ENCODE data around the gene MPRIP.

MPRIP gene

DNA sequence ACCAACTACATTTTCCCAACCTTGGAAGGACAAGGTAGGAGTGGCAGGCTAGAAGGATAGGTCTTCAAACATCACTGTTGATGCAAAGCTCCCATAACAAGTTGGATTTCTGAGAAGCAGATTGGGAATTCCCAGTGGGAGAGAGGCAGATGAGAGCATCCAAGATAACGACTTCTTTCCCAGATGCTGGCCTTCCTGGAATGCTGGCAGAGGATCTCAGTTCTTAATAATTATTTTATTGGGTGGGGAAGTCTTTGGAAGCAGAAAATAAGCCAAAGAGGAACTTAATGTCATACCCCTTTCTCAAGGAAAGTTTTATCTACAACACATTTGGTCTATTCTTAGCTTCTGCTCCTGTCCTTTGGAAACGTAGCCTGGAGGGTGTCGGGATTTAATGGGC, 64.5 kb downstream of the MPRIP start:
- in situ Hi-C loops (cut with MboI; ENCODE audit: low sequenced_read_pairs): no loop called here

DNA sequence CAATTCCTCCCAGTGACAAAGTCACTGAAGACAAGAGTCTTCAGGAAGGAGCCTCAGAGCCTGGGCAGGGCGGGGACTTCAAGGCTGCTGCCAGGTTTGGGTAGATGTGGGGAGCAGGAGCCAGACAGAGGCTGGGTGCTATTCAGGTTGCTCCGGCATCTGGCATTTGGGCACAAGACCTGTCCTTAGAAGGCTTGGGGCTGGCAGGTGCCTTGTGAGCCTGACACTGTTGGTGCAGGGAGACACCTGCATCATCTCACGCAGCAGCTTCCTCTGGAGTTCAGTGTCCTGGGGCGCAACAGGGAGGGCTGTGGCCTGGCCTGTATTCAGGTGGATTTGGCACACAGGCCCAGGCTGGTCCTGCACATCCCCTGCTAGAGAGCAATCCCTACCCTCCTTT, 65.0 kb downstream of the MPRIP start:
- in situ Hi-C loops (cut with MboI; ENCODE audit: low sequenced_read_pairs): no loop called here

DNA sequence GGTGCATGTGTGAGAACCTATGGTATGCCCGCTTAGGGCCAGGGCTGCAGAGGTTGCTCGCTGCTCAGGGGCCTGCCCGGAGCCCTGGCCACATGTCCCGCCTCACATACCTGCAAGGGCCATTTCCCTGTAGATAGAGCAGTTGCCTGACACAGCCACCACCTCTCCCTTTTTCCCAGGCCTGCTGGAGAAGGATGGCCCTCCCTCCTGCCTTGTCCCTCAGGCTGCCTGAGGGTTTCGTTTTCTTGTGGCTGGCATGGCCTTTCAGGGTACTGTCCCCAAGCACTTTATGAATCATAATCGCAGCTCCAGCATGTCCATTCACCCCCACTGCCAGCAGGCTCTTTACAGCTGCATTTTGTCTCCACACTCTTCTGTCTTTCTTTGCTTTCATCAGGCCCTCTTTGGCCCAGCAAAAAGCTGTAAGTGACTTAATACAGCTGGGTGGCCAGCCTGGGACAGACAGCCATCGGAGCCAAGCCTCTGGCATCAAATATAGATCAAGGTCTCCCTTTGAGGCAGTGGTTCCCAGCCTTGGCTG, 65.7 kb downstream of the MPRIP start:
- in situ Hi-C loops (cut with MboI; ENCODE audit: low sequenced_read_pairs): no loop called here

DNA sequence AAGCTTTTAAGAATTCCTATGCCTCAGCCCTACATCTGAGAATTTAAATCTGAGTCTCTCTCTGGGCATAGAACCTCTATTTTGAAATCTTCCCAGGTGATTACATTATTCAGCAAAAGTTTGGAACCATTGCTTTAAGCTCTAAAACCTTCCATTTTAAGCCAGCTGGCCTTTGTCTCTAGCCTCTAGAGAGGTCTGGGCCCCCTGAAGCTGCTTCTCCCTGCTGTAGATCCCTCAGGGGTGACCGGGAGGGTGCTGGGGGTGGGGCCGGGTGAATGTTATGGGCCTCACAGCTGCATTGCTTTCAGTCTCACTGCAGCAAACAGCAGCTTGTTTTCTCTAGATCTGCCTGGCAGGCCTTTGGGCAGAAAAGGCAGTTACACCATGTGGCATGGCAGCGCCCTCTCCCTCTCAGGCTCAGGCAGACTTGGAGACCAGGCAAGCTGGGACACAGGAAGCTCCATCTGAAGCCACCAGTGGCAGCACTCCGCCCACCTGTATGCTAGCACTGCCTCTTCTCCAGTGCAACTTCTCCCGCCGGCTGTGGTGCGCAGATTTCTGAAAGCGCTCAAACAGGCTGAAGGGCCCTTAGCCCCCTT, 66.3 kb downstream of the MPRIP start:
- in situ Hi-C loops (cut with MboI; ENCODE audit: low sequenced_read_pairs): no loop called here

DNA sequence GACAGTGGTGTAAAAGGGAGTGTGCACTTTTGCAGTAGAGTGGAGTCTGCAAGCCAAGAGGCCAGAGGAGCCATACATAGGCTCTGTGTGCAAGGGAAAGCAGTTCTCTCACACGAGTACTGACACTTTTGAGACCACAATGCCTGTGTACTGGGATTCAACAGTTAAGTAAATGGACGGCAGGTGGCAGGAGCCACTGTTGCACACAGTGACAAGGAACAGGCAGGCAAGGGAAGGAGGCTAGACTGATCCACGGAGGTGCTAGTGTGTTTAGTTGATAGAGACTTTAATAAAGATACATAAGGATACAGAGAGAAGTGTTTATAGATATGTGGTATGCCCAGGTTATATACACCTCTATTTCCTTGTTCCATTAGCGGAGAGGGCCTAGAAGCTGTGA, 67.0 kb downstream of the MPRIP start:
- in situ Hi-C loops (cut with MboI; ENCODE audit: low sequenced_read_pairs): no loop called here

DNA sequence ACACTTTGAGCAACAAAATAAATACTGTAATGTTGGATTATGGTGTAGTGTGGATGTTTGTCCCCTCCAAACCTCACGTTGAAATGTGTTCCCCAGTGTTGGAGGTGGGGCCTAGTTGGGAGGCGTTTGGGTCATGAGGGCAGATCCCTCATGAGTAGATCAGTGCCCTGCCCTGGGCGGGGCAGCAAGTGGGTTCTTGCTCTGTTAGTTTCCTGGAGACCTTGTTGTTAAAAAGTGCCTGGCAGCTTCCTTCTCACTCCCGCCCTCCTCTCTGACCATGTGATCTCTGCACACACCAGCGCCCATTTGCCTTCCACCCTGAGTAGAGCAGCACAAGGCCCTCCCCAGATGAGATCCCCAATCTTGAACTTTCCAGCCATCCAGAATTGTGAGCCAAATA, 67.7 kb downstream of the MPRIP start:
- in situ Hi-C loops (cut with MboI; ENCODE audit: low sequenced_read_pairs): no loop called here

DNA sequence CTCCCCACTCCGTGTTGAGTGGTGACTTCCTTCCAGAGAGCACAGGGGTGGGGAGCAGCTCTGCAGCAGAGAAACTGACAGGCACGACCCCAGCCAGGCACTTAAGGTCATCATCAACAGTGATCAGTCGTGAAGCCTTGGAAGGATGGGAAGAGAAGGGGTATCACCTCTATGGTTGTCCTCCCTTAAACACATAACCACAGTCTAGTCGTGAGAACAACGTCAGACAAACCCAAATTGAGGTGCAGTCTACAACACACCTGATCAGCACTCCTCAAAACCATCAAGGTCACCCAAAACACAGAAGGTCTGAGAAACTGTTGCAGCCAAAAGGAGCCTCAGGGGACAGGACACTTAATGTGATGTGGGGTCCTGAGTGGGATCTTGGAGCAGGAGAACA, 68.3 kb downstream of the MPRIP start:
- in situ Hi-C loops (cut with MboI; ENCODE audit: low sequenced_read_pairs): no loop called here

DNA sequence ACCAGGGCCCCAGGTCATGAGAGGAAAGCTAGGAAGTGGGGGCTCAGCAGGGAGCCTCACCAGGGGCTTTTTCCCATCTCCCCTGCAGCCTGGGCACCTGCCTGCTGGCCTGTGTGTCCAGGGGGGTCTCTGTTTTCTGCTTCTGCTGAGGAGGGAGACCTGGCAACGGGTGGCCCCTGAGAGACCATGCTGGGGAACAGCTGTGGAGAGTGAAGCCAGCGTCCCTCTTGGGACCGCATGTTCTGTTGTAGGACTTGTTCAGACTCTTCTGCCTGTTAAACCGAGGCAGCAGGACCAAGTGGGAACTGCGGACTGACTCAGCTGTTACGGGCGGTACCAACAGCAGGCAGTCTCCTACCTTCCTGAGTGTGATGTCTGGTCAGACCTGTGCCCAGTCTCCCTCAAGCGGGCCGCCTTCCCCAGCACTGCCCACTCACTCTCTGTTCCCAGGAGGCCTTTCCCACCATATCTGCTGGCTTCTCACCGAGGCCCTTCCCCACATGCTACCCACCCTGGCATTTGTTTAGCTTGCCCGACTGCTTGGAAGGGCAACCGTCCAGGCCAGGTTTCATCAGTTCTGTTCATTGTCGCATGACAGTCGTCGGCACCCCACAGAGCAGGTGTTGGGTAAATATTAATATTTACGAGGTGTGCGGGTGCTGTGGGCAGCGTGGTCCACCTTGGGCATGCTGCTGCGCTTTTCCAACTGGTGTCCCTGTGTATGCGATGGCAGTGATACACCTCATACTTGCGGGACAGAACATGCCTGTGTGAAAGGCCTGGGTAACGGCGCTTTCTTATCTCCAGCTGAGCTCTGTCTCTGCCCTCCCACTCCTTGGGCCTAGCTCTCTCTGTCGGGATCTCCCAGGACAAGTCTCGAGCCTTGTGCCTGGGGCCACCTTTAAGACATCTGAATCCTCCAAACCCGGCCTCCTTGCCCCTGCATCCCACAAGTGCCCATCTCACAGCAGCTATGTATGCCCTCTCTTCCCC, 69.4 kb downstream of the MPRIP start:
- in situ Hi-C loops (cut with MboI; ENCODE audit: low sequenced_read_pairs): no loop called here

DNA sequence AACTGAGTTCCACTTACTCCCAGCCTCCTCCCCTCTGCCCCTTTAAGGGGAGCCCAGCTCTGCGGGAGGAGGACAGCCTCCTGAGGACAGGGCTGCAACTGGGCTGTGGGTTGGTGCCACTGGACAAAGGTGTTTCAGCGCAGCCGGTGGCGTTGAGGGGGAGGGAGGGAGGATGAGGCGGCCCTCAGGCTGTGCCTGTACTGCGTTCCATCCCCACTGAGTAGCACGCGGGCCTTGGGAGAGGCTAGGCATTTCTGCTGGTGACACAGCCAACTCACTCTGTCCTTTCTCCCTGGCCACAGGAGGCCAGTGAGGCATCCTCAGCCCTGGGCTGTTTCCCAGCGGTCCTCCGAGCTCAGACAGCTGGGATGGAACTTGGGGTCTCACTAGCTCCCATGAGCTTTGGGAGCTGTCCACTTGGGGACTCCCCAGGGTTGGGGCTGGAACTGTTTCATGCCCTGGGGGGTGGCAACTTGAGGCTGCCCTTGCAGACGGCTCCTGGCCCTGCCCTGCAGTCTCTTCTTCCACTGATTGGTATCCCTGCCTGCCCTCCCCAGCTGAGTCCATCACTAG, 70.5 kb downstream of the MPRIP start:
- in situ Hi-C loops (cut with MboI; ENCODE audit: low sequenced_read_pairs): no loop called here

DNA sequence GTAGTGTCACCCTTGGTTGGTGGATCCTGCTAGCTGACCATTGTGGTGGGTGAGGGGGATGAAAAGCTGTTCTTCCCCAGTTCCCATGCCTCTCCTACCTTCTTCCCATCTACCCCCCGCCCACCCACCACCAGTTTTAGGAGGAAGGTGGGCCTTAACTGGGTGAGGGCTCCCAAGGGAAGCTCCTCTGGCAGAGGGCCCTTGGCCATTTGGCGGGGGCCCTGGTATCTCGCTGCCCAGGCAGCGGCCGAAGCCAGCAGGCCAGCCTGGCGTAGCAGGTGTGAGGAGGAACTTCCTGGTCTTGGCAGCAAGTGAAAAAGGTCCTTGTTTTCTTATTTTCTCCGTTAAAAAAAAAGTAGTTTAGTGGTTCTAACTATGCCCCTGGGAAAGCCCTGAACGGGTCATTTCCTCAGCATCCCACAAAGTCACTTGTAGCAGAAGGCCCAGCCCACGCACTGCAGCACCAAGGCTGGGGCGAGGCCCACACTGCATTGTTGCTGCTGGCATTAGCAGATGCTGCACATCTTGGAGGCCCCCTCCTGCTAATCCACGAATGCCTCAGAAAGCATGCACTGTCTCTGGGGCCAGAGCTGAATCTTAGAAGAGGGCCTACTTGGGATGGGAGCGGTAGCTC, 72.5 kb downstream of the MPRIP start:
- in situ Hi-C loops (cut with MboI; ENCODE audit: low sequenced_read_pairs): no loop called here

DNA sequence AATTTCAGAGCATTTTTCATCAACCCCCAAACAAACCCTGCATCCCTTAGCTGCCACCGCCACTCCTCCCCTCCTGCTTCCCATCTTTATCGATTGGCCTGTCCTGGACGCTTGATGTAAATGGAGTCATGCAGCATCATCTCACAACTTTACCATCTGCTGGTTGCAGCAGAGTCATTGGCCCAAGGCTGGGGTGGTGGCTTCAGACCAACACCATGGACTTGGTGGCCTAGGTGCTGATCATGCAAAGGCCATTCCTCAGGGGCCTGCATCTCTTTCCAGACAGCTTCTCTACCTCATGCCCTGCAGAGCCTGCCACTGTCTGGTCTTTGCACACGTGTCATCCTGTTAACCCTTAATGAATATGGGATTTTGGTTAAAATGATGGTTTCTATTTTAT, 73.4 kb downstream of the MPRIP start:
- in situ Hi-C loops (cut with MboI; ENCODE audit: low sequenced_read_pairs): no loop called here

DNA sequence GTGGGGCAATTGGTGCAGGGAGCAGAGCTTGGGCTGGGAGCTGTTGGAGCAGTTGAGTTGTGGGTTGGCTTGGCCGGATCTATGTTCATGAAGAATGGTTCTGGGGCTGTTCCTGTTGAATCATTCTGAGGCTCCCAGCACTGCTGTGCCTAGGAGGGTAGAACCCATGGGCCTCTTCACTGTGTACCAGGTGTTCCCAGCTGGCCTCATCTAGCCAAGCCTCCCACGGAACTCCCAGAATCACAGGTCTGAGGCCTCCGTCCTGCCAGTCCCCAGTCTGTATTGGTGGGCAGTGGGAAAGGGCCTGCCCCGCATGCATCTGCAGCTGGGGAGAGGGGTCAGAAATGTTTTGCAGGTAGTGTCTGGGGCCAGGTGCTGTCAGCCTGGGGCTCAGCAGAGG, 74.1 kb downstream of the MPRIP start:
- in situ Hi-C loops (cut with MboI; ENCODE audit: low sequenced_read_pairs): no loop called here

DNA sequence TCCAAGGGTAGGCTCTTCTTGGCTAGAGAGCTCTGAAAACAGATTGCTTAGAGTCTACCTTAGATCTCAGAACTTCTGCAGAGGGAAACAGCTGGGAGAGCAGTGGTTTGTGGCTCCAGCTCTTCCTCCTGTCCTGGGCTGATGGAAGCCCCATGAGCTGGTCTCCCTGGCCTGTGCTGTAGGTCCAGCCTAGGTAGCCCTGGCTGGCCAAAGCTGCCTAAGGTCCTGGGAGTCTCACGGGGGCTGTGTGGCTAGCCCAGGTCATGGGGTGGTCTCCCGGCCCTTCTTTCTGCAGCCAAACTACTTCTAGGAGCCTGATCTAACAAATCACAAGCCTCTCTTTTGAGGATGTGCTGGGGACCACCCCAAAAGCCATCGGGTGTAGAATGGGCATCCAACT, 75.7 kb downstream of the MPRIP start:
- in situ Hi-C loops (cut with MboI; ENCODE audit: low sequenced_read_pairs): no loop called here

DNA sequence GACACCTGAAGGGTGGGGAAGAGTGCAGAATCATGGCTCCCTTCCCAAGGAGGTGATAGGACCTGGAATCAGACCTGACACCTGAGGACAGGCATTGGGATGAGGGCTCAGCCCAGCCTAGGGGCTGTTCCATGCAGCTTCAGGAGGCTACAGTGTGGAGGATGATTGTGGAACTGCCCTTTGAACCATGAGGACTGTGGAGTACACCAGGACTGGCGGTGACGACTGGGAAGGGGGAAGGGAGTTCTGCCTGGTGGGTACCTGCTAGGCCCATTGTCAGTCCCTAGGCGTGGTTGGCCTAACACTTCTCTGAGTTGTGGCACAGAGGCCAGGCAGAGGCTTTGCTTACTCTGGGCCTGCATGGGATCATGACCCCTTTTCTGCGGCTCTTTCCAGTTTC, 76.1 kb downstream of the MPRIP start:
- in situ Hi-C loops (cut with MboI; ENCODE audit: low sequenced_read_pairs): no loop called here

DNA sequence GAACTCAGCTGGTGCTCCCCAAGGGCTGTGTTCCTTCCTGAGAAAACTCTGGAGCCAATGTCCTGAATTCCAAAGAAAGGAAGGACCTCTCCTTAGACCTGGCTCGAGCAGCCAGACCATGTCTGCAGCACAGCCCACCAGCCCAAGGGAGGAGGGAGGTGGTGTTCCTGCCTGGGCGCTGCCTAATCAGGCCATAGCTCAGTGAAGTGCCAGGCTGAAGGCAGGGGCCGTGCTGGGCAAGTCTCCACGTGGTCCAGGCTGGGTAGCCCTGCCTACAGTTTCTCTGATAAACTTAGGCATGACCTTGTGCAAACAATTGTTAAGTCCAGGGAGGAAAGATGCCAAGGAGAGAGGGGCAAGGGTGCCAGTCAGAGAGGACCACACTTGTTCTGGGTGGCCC, 76.8 kb downstream of the MPRIP start:
- in situ Hi-C loops (cut with MboI; ENCODE audit: low sequenced_read_pairs): no loop called here

DNA sequence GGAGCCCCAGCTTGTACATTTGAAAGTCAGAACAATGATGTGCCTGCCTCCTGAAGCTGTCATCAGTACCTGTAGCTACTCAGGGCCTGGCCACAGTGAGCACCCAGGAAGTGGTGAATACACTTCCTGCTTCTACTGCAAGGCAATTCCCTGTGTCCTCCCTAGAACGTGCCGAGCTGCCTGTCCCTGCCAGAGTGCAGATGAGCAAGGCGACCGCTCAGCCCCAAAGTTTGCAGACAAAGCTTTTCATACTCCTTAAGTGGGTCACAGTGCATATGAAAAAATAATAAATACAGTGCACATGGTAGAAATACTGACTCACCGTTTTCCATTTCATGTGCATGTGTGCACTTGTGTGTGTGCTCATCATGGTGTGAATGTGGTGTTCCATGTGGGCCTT, 77.3 kb downstream of the MPRIP start:
- in situ Hi-C loops (cut with MboI; ENCODE audit: low sequenced_read_pairs): no loop called here

DNA sequence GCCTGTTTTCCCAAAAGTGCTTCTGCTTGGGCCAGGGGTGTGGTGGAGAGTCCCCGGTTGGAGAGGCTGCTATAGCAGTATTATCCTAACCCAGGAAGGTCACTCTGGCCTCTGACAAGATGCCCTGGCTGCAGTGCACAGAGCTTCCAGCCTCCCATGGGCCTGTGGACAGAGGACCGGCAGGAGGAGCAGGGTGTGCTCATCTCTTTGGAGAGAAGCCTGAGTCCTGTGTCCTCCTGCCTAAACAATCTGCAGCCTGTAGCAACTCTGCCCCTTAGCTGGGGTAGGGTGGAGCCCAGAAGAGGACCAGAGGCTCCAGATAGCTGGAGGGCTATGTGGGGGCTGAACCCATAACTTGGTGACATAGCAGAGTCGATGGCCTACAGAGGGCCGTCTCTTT, 78.0 kb downstream of the MPRIP start:
- in situ Hi-C loops (cut with MboI; ENCODE audit: low sequenced_read_pairs): no loop called here

DNA sequence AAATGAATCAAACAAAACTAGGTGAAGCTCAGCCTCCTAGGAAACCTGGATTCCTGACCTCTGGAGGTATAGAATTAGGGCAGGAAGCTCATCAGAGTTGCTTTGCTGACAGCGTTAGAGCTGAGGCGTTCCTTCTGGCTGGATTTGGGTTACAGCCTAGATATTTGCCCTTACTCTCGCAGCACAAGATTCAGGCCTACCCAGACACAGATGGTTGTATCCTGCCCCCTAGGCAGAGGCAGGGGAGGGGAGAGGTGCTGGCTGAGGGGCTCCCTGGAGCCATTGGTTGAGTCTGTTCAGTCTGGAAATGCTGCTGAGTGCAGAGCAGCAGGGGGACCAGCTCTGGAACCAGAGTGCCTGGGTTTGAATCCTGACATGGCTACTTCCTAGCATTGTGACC, 78.4 kb downstream of the MPRIP start:
- in situ Hi-C loops (cut with MboI; ENCODE audit: low sequenced_read_pairs): no loop called here

DNA sequence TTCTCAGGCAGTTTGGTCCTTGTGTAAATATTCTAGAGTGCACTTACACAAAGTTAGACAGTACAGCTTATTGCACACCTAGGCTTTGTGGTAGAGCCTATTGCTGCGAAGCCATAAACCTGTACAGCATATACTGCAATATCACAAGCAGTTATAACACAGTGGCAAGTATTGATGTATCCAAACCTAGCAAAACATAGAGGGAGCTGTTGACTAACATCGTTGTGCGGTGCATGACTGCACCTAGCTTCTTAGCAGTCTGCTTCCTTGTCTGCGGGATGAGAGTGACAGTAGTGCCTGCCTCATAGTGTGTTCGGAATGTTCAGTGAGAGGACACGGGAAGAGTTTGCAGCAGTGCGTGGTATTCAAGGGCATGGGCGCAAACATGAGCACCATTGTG, 78.9 kb downstream of the MPRIP start:
- in situ Hi-C loops (cut with MboI; ENCODE audit: low sequenced_read_pairs): no loop called here

DNA sequence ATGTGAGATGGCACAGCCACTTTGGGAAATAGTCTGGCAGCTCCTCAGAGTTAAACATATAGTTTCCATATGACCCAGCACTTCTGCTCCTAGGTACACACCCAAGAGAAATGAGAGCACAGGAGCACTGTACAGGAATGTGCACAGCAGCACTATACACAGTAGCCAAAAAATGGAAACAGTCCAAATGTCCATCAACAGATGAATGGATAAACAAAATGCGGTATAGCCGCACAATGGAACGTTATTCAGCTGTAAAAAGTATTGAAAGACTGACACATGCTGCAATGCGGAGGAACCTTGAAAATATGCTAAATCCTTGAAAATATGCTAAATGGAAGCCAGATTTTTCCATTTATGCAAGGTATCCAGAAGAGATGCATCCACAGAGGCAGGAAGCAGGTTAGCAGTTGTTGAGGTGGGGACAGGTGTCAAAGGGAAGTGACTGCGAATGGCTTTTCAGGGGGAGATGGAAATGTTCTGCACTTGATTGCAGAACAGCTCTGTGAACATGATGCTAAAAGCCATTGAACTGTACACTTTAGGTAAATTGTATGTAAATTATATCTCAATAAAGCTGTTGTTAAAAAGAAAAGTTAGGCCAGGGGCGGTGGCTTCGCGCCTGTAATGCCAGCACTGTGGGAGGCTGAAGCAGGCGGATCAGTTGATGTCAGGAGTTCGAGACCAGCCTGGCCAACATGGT, 80.7 kb downstream of the MPRIP start:
- in situ Hi-C loops (cut with MboI; ENCODE audit: low sequenced_read_pairs): no loop called here

DNA sequence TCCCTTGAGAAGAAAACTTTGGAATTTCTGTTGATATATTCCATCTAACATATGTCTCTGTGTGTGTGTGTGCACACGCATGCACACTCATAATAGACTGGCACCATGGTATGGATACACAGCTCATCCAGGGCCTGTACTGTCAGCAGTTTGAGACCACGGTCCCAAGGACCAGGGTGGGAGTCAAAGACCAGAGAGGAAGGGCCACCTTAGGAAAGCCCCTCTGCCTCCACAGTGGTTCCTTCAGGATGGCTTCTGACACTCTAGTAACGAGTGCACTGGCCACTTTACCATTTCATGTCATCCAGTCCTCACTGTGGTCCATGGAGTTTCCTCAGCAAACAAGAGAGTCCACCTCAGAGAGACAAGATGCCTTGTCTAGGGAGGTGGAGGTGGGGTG, 82.1 kb downstream of the MPRIP start:
- in situ Hi-C loops (cut with MboI; ENCODE audit: low sequenced_read_pairs): no loop called here
